HG02840 (cell line): ENCODE data around the gene DRD4.

Experiments
- ATAC-seq: cut with Tn5 transposase; IDR thresholded peaks from one replicate; pipeline ENCODE4 v1.9.1; 2021; ENCODE audit warnings: mild to moderate bottlenecking, moderate library complexity, moderate number of reproducible peaks; ENCODE audit not compliant: unreplicated experiment, low FRiP score

Gene DRD4

DNA sequence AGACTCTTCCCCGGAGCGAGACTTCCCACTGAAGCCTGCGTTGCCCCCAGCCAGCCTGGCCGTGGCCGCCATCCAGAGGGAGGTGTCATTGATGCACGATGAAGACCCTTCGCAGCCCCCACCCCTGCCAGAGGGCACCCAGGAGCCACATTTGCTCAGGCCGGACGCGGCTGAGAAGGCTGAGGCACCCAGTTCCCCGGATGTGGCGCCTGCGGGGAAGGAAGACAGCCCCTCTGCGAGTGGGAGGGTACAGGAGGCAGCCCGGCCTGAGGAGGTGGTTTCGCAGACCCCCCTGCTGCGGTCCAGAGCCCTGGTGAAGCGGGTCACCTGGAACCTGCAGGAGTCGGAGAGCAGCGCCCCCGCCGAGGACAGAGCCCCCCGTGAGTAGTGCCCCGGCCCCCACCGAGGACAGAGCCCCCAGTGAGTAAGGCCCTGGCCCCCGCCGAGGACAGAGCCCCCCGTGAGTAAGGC, 27.7 kb upstream of the DRD4 start:
- ATAC-seq, result no peak

DNA sequence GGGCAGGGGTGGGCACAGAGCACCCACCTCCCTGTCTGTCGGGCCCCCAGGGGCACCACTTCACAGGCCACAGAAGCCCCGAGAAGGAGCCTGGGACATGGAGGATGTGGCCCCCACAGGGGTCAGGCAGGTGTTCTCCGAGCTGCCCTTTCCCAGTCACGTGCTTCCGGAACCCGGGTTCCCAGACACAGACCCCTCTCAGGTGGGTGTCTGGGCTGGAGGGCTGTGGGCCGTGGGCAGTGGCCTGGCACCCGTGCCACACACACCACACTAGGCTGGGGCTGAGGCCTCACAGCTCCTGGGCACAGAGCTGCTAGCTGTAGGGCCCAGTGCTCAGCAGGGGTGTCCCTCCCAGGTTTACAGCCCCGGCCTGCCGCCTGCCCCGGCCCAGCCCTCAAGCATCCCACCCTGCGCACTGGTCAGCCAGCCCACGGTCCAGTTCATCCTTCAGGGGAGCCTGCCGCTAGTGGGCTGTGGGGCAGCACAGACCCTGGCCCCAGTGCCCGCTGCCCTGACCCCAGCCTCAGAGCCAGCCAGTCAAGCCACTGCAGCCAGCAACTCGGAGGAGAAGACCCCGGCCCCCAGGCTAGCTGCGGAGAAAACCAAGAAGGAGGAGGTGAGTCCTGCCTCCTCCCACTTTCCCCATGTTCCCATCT, 26.8 kb upstream of the DRD4 start:
- no peak for ATAC-seq

DNA sequence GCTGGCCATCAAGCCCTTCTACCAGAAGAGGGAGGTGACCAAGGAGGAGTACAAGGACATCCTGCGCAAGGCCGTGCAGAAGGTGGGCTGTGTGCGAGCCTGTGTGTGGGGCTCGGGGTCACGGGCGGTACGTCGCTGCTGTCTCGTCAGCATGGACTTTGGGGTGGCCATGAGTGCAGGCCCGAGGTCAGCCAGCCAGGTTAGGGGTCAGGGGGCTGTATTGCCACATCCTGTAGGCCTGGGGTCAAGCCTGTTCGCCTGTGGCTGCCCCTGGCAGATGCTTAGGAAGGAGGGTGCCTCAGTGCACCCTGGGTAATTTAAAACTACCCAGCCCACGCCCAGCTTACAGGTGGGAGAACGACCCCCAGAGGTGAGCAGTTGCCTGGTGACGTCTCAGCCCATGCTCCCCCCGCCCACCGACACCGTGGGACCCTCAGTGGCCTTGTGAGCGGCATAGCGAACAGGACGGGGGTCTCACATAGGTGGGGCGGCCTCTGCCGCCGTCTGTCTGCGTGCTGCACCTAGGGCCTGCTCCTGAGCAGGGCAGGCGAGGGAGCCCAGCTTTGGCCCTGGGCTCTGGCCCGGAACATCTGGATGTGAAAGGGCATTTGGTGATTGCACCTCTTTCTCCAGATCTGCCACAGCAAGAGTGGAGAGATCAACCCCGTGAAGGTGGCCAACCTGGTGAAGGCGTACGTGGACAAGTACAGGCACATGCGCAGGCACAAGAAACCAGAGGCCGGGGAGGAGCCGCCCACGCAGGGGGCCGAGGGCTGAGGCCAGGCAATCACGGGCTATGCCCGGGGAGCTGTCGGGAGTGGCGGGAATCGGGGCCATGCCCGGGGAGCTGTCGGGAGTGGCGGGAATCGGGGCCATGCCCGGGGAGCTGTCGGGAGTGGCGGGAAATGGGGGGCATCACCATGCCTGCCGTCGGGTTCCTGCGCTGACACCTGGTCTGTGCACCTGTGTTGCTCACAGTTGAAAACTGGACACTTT, 25.8 kb upstream of the DRD4 start:
- no peak for ATAC-seq

DNA sequence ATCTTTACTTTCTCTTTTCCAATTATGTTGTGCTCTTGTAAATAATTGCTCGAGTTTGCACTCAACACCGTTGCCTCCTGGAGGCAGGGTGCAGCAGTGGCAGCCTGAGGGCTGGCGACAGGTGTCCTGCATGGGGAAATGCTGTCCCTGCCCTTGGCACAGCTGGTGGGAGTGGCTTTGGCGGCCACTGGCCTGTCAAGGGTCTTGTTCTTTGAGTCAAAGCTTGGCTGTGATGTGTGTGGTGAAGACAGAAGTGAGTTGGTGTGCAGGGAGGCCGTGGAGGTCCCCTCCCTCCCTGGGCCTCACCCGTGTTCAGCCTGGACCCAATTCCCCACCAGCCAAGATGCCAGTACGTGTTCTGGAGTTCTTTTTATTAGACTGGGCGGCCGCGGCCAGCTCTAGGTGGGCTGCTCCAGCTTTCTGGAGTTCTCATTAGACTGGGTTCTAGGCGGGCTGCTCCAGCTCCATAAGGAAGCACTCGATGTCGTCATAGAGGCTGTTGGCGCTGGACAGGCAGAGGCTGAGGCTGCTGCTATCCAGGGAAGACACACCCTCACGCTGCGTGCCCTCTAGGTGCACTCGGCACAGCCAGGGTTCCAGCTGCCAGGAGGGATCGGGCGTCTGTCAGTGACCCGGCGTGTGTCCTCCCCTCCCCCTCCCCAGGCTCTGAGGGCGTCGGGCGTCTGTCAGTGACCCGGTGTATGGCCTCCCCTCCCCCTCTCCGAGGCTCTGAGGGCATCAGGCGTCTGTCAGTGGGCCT, 24.7 kb upstream of the DRD4 start:
- no peak for ATAC-seq

DNA sequence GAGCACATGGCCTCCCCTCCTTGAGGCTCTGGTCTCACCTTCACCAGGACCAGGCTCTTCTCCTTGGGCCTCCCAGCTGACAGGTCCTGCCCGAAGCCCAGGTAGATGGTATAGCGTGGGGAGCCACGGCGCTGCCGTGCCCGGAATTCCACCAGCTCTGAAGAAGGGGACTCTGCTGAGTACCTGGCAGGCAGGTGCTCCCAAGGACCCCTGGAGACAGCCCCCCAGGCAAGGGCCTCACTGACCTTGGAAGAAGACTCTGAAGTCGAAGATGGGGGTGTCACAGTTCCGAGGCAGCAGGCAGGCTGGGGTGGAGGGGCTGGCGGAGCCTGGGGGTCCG, 24.1 kb upstream of the DRD4 start:
- no peak for ATAC-seq

DNA sequence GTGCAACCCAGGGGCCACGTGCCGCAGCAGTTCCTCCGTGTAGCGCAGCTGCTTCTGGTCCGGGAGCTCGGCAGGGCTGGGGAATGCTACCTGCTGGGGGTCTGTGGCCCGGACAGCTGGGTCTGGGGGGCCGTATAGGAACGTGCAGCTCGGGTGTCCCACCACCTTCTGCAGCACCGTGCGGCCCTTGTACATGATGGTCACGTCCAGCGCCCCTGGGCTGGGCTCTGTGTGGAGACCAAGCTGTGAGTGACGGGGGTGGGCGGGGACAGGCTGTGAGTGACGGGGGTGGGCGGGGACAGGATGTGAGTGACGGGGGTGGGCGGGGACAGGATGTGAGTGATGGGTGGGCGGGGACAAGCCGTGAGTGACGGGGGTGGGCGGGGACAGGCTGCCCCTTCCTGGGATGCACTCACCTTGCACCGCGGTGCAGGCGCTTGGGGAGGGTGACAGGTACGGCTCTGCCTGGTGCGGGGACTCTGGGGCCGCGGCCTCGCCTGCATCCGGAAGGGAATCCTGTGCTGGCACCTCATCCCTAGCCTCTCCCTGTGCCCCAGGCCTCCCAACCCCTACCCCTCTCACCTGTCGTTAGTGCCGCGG, 23.6 kb upstream of the DRD4 start:
- ATAC-seq, result no peak

DNA sequence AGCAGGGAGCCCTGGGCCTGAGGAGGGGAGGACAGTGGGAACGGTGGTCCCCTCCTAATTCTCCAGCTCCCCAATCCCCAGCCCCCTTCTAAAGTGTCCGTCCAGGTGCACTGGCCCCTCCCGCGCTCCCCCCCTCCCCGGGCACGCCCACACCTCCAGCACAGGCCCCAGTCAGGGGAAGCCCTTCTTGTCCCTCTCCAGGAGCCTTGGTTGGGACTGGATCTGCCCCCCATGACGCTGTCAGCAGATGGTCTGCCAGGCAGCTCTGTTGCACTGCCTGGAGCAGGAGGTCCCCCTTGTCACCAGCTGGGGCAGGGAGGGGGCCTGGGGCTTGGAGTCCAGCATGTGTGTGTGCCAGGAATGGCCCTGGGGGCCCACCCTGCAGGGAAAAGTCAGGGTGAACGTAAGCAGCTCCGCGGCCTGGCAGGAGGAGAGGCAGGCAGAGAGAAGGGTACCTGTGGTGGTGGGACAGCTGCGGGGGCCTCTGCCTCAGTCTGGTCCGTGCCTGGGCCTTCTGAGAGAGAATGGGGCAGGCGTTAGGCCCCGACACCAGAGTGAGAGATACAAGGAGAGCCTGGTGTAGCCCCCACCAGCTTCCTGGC, 22.9 kb upstream of the DRD4 start:
- ATAC-seq, result no peak

DNA sequence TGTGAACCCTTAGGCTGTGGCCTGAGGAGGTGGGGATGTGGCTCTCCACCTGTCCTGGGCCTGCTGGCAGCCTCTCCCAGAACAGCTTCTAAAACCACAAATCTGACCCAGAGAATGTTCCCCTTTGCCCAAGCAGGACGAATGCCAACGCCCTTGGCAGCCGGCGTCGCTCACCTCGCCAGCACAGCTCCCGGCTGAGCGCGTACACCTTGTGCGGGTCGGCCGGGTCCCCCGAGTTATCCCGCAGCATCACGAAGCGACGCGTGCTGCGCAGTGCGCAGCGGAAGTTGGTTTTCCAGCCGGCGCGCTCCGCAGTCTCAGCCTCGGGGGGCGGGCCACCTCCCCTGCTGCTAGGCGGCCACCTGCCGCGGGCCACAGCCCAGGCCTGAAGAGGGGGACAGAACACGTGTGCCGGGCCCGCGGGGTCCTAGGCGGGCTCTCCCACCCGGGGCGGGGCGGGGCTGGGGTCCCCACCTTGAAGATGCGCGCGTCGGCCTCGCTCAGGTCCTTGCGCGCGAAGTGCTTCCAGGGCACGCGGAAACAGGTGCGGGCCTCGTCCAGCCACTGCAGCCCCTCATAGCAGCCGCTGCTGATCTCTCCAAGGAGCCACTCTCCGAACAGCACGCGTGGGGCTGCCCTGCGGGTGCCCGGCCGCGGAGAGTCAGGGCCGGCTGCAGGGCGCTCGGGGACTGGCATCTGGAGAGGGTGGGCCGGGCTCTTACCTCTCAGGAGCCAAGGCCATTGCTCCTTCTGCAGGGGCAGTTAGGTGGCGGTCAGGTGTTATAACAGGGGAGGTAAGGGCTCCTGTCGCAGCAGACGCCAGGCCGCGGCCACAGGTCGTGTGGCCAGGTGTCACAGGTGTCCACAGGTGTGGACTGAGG, 22.2 kb upstream of the DRD4 start:
- ATAC-seq, result peak; percentile 0

DNA sequence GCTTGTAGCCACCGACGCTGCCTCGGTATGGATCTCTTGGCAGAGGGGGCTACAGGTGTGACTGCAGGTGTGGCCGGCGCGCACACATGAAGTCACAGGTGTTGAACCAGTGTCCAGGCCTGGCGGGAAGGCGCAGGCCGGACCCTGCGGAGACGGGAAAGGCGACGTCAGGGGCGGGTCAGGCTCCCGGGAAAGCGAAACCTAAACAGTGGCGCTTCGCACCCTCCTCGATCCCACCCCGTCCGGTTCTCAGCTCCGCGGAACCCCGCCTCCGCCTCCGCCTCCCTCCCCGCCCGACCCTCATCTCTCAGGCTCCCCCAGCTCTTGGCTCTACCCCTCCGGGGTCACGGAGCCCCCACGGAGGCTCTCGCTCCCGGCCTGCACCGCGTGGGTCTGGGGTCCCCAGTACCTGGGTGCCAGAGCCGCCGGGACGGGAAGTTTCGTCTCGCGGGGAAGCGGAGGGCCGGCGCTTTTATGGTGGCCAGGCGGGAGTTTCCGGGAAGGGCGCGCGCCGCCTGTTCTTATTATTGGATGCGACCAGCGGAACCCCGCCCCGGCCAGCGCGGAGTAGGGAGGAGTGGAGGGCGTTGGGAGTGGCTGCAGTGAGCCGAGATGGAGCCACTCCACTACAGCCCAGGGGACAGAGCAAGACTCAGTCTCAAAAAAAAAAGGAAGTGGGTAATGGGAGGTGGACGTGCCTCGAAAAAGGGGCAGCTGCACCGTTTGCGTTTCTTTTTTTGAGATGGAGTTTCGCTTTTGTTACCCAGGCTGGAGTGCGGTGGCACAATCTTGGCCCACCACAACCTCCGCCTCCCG, 21.4 kb upstream of the DRD4 start, which contains the start of gene IRF7:
IRF7 (minus strand) TSS at position 447 of the 816 bp plus-strand sequence. CDS start 586 bp downstream, outside the sequence.
- peak; percentile 59 for ATAC-seq

DNA sequence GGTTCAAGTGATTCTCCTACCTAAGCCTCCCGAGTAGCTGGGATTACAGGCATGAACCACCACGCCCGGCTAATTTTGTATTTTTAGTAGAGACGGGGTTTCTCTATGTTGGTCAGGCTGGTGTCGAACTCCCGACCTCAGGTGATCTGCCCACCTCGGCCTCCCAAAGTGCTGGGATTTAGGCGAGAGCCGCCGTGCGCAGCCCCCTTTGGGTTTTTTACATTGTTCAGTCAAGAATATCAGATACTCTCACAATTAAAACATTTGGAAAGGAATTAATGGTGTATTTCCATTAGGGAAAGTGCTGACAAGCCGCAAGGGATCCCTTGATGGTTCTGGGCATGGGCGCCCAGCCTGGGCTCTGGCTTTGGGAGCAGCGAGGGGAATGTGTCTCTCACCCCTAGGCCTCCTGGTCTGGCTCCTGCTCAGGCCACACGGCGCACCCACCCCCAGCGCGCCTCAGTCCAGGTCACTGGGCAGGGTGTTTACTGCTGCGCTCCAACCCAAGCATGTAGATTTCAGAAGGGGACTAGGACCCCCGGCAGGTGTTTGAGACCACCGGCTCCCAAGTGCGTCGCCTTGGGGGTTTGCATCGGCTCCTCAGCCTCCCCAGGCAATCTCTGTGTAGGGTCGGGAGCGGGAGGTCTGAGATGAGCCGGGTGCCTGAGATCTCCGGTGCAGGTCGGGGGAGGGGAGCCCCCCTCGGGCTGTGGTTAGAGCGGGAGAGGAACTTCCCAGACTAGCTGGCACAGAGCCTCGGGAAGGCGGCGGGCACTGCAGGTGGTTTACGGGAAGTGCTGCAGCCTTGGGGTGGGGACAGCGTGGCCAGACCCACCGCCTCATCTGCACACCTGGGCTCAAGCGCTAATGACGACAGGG, 20.5 kb upstream of the DRD4 start:
- no peak for ATAC-seq

DNA sequence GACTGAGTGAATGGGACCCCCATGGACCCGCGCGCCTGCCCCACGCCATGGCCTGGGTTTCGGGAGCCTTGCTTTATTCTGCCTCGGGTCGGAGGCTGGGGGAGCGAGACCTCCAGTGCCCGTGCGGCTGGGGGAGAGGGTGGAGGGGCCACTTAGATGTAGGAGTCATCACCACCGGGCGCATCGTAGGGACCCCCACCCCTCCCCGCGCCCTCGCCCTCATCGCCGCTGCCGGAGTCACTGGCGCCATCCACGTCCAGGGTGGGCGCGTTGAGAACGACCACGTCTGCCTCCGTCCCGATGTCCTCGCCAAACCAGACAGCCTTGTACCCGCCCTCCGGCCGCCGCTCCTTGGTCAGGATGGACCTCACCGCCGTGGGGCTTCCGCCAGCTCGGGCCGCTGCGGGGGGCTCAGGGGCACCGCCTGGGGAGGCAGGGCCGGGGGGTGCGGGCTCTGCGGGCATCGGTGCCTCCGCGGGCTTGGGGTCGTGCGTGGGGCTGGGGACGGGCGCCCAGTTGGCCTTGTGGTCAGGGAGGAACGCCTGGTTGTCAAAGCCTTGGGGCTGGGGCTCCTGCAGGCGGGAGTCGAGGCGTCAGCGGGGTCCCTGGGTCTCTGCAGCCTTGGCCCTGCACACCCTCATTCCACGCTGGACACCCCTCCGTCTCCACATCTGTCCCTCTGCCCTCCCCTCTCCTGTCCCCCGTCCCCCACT, 19.7 kb upstream of the DRD4 start:
- ATAC-seq, result no peak

DNA sequence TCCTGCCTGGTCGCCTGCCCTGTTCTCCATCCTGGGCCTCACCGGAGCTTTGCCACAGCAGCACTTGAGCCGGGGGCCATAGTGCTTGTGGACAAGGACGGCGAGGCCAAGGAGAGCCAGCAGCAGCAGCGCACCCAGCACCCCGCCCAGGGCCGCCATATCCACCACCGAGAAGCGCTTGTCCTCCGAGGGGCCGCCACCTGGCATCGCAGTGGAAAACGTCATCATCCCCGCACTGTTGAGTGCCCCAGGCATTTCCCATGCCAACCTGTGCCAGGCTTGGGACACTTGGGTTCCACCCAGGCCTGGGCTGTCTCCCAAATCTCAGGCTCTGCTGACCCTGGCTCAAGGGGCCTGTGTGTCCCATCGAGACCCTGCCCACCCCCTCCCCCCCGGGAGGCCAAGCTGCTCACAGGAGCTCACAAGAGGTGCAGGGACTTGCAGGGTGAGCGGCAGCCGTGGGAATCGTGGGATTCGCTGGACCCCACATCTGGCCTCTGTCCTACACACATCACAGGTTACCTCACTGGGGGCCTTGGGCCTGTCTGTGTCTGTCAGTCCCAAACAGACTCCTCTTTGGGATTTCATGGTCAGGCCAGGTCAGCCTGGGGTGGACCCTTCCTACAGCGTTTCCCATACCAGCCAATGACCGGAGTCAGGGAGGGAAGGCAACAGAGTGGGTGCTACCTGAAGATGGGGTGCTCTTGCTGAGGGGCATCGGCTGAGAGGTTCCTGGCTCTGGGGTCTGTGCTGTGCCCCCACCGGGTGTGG, 19.0 kb upstream of the DRD4 start:
- no peak for ATAC-seq

DNA sequence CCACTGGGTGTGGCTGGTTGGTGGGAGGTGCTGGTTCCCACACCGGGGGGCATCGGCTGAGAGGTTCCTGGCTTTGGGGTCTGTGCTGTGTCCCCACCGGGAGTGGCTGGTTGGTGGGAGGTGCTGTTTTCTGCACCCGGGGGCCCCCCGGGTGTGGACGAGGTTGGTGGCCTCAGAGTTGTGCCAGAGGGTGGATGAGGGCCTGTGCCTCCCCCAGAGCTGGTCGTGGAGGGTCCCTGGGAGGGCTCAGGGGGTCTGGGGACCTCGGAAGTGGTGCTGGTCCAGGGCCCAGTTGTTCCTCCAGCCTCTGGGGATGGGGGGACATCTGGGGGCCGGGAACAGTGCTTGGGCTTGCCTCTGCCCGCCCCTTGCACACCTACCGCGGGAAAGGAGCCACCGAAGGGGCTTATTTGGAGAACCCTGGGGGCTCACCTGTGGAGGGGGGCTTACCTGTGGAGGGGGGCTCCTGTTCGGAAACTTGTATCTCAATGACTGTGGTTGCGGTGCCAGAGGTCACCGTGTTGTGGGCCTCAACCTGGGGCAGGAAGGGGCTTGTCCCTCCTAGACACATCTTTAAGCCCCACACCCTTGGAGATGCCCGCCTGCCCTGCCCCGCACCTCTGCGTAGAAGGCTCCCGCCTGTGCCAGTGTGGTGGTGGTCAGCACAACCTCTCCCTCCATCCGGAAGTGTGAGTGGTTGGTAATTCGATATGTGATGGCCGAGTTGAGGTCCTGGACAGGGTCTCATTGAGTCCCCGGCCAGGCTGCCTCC, 18.0 kb upstream of the DRD4 start:
- no peak for ATAC-seq

DNA sequence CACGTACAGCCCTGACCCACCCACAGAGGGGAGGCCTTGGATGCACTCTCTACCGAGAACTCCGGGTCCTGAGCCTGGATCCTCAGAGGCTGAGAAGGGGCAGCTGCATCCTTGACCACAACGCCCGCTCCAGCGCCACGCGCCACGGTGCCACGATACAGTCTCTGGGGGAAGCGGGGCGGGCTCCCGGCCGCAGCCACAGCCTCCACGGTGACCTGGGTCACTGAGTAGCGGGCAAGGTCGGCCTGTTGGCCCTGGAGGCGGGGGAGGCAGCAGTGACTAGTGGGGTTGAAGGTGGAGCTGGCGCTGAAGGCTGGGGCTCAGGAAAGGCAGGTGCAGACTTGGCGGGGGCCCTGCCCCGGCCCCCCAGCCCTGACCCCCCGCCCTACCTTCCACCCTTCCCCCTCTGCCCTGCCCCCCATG, 17.4 kb upstream of the DRD4 start:
- ATAC-seq, result no peak

DNA sequence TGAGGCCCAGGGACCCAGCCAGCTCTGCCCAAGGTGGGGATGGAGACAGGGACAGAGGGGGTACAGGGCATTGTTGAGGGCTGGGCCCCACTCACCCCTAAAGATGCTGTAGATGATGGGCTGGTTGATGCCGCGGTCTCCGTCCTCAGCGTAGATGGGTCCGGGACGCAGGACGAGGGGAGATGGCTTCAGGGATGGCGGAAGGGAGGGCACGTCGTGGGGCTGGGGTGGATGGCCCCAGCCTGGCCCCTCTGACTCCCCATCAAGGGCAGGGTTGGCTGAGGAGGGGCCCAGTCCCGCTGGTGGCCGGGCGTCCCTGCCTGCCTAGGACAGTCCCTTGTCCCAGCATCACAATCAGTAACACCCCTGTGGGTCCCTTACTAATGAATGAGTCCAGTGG, 16.9 kb upstream of the DRD4 start:
- ATAC-seq, result no peak
